ENCODE results near the gene STYK1.

DNA sequence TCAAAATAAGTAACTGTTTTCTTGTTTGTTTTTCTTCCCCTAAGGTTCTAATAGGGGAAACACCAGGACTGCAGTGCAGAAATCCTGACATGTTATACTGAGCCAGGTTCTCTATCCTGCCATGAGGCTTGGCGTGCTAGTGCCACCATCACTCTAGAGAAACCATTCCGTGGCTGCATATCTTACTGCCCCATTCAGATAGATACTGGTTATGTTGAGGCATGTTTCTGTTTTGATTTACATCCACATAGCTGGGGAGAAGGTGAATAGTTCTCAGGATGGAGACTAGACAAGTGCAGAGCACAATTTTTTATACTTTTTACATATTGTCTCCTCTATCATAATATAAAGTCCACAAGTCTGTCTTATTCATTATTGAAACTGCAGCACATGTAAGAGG lies 72.0 kb downstream of the STYK1 start:
- TF ChIP-seq EZH2 (IDR thresholded peaks at IDR 0.05; ENCODE audit: borderline replicate concordance, low read depth, low read length, severe bottlenecking), result no peak
- TF ChIP-seq, protein P1, sequence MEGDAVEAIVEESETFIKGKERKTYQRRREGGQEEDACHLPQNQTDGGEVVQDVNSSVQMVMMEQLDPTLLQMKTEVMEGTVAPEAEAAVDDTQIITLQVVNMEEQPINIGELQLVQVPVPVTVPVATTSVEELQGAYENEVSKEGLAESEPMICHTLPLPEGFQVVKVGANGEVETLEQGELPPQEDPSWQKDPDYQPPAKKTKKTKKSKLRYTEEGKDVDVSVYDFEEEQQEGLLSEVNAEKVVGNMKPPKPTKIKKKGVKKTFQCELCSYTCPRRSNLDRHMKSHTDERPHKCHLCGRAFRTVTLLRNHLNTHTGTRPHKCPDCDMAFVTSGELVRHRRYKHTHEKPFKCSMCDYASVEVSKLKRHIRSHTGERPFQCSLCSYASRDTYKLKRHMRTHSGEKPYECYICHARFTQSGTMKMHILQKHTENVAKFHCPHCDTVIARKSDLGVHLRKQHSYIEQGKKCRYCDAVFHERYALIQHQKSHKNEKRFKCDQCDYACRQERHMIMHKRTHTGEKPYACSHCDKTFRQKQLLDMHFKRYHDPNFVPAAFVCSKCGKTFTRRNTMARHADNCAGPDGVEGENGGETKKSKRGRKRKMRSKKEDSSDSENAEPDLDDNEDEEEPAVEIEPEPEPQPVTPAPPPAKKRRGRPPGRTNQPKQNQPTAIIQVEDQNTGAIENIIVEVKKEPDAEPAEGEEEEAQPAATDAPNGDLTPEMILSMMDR (IDR thresholded peaks at IDR 0.05; ENCODE audit: borderline replicate concordance, extremely low read depth, low read length, poor library complexity, severe bottlenecking), result no peak
